HepG2 (cell line): ENCODE measurements around the gene ALDH18A1. TPM values are rescaled to one million over a fixed set of nuclear protein-coding genes. Genes with fewer than 3 reads are reported as not detected.
A peak's percentile ranks its signal among the peaks of the same experiment; 100 is the strongest.

Experiments used
- FOSL2 ChIP-seq: sonication (generic); formaldehyde crosslinking; IDR thresholded peaks from 2 replicates; pipeline ENCODE4 v1.4.0; 2020; ENCODE audit warnings: missing genetic modification reagents
- FOXA1 ChIP-seq, 2 experiments: fragments of 450-650 bp in 1 of 2; sonication (generic) in 1 of 2; formaldehyde crosslinking in 1 of 2; IDR thresholded peaks; 2 replicates each; pipeline versions ENCODE4 v1.4.0 to v1.6.1; 2016 to 2020; ENCODE audit warnings: missing genetic modification reagents in 1 of 2
- LCORL ChIP-seq, 2 experiments: fragments of 450-650 bp in 1 of 2; sonication (generic) in 1 of 2; formaldehyde crosslinking in 1 of 2; IDR thresholded peaks; 2 replicates each; pipeline versions ENCODE4 v1.5.0 to v1.6.1; 2017 to 2020; ENCODE audit warnings: antibody characterized with exemption in 1 of 2, missing genetic modification reagents in 1 of 2
- RNF2 ChIP-seq: fragments of 450-650 bp; conservative IDR thresholded peaks from 2 replicates; pipeline ENCODE4 v1.6.1; 2016; ENCODE audit warnings: low read depth
- YY1 ChIP-seq: IDR thresholded peaks from 2 replicates; pipeline ENCODE4 v1.6.1; 2011; ENCODE audit warnings: low read length, low read depth, moderate library complexity, mild to moderate bottlenecking; ENCODE audit not compliant: insufficient read depth, insufficient replicate concordance
- ZNF562 ChIP-seq: sonication (generic); formaldehyde crosslinking; IDR thresholded peaks from 2 replicates; pipeline ENCODE4 v1.8.0; 2022; ENCODE audit warnings: missing genetic modification reagents, borderline replicate concordance
- ZNF644 ChIP-seq: IDR thresholded peaks from 2 replicates; pipeline ENCODE4 v1.6.1; 2016; ENCODE audit warnings: low read depth
- ZNF713 ChIP-seq: sonication (generic); formaldehyde crosslinking; IDR thresholded peaks from 2 replicates; pipeline ENCODE4 v1.4.0; 2020; ENCODE audit warnings: mild to moderate bottlenecking, missing genetic modification reagents
- ZNF878 ChIP-seq: sonication (generic); formaldehyde crosslinking; IDR thresholded peaks from 2 replicates; pipeline ENCODE4 v1.8.1; 2023; ENCODE audit warnings: mild to moderate bottlenecking, missing genetic modification reagents, moderate library complexity
- ZNF879 ChIP-seq: sonication (generic); formaldehyde crosslinking; IDR thresholded peaks from 2 replicates; pipeline ENCODE4 v1.8.1; 2023; ENCODE audit warnings: missing genetic modification reagents
- polyA plus RNA-seq, 8 experiments: library from polyadenylated mRNA; depleted of rRNA in 3 of 8; stranded (reverse) in 7 of 8; unstranded in 1 of 8; fragments of >200 nt; fragmentation: Illumina TruSeq in 4 of 8; extraction: Trizol in 4 of 8; gene quantifications; 2 replicates each; pipeline versions ENCODE4 v1.2.1 to v1.2.3, GENCODE V29; 2011 to 2016; ENCODE audit warnings: low read depth in 4 of 8, missing spikeins in 1 of 8, mixed read lengths in 1 of 8; ENCODE audit not compliant: insufficient read depth in 1 of 8
- total RNA-seq, 5 experiments: library from RNA; depleted of rRNA; stranded (reverse); fragments of >200 nt; fragmentation: Illumina TruSeq; extraction: Trizol; gene quantifications; 2 replicates each; pipeline ENCODE4 v1.2.3, GENCODE V29; 2016; ENCODE audit warnings: low read depth in 1 of 5
- TF ChIP-seq, protein P1 (sequence below): sonication (generic); formaldehyde crosslinking; conservative IDR thresholded peaks from 2 replicates; pipeline ENCODE4 v1.4.0; 2020; ENCODE audit warnings: mild to moderate bottlenecking, missing genetic modification reagents, moderate library complexity
- TF ChIP-seq, protein P2 (sequence below): sonication (generic); formaldehyde crosslinking; IDR thresholded peaks from 2 replicates; pipeline ENCODE4 v1.5.1; 2020; ENCODE audit warnings: mild to moderate bottlenecking, missing genetic modification reagents
- TF ChIP-seq, protein P3 (sequence below): sonication (generic); formaldehyde crosslinking; conservative IDR thresholded peaks from 2 replicates; pipeline ENCODE4 v1.5.0; 2020; ENCODE audit warnings: missing genetic modification reagents
- TF ChIP-seq, protein P4 (sequence below): sonication (generic); formaldehyde crosslinking; IDR thresholded peaks from 2 replicates; pipeline ENCODE4 v1.5.1; 2020; ENCODE audit warnings: mild to moderate bottlenecking, missing genetic modification reagents, moderate library complexity

Gene ALDH18A1
- total and polyA plus RNA-seq, 2 of the 13 experiments (the other 11 are each of a cell fraction or from before 2014, with no cell fraction given): 180 to 263 TPM

DNA sequence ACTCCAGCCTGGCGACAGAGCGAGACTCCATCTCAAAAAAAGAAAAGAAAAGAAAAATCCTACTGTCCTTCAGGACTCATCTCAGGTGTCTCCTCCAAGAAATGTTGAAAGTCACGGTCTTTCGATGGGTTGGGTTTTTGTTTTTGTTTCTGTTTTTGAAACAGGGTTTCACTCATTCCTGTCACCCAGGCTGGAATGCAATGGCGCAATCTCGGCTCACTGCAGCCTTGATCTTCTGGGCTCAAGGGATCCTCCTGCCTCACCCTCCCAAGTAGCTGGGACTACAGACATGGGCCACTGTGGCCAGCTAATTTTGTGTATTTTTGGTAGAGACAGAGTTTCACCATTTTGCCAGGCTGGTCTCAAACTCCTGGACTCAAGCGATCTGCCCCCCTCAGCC, 92.2 kb downstream of the ALDH18A1 start (continued):
- TF ChIP-seq, protein P1, sequence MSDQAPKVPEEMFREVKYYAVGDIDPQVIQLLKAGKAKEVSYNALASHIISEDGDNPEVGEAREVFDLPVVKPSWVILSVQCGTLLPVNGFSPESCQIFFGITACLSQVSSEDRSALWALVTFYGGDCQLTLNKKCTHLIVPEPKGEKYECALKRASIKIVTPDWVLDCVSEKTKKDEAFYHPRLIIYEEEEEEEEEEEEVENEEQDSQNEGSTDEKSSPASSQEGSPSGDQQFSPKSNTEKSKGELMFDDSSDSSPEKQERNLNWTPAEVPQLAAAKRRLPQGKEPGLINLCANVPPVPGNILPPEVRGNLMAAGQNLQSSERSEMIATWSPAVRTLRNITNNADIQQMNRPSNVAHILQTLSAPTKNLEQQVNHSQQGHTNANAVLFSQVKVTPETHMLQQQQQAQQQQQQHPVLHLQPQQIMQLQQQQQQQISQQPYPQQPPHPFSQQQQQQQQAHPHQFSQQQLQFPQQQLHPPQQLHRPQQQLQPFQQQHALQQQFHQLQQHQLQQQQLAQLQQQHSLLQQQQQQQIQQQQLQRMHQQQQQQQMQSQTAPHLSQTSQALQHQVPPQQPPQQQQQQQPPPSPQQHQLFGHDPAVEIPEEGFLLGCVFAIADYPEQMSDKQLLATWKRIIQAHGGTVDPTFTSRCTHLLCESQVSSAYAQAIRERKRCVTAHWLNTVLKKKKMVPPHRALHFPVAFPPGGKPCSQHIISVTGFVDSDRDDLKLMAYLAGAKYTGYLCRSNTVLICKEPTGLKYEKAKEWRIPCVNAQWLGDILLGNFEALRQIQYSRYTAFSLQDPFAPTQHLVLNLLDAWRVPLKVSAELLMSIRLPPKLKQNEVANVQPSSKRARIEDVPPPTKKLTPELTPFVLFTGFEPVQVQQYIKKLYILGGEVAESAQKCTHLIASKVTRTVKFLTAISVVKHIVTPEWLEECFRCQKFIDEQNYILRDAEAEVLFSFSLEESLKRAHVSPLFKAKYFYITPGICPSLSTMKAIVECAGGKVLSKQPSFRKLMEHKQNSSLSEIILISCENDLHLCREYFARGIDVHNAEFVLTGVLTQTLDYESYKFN: peak; percentile 29
- TF ChIP-seq, protein P2, sequence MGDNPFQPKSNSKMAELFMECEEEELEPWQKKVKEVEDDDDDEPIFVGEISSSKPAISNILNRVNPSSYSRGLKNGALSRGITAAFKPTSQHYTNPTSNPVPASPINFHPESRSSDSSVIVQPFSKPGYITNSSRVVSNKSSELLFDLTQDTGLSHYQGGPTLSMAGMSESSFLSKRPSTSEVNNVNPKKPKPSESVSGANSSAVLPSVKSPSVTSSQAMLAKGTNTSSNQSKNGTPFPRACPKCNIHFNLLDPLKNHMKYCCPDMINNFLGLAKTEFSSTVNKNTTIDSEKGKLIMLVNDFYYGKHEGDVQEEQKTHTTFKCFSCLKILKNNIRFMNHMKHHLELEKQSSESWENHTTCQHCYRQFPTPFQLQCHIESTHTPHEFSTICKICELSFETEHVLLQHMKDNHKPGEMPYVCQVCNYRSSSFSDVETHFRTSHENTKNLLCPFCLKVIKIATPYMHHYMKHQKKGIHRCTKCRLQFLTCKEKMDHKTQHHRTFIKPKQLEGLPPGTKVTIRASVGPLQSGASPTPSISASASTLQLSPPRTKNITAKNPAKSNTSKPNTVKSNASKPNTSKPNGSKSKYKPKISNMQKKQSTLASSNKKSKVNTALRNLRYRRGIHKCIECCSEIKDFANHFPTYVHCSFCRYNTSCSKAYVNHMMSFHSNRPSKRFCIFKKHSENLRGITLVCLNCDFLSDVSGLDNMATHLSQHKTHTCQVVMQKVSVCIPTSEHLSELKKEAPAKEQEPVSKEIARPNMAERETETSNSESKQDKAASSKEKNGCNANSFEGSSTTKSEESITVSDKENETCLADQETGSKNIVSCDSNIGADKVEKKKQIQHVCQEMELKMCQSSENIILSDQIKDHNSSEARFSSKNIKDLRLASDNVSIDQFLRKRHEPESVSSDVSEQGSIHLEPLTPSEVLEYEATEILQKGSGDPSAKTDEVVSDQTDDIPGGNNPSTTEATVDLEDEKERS: no peak
- TF ChIP-seq ZNF644 (CRISPR knock-in tag) (0 out of 2 replicates have a peak, but pooled peaks have one; percentile 18), FOSL2 (peak; percentile 41; the same call in 1 of the 2 replicates), YY1 (no peak), RNF2 (no peak), FOXA1 (IDR thresholded peaks at IDR 0.05) (no peak), FOXA1 (CRISPR knock-in tag; IDR thresholded peaks at IDR 0.05) (no peak), ZNF713 (CRISPR knock-in tag) (no peak), LCORL (IDR thresholded peaks at IDR 0.05) (no peak), LCORL (CRISPR knock-in tag; IDR thresholded peaks at IDR 0.05) (peak; percentile 68; the same call in 1 of the 2 replicates), ZNF878 (CRISPR knock-in tag) (0 out of 2 replicates have a peak, but pooled peaks have one; percentile 44), ZNF562 (no peak), ZNF879 (CRISPR knock-in tag) (no peak)
- TF ChIP-seq, protein P3, sequence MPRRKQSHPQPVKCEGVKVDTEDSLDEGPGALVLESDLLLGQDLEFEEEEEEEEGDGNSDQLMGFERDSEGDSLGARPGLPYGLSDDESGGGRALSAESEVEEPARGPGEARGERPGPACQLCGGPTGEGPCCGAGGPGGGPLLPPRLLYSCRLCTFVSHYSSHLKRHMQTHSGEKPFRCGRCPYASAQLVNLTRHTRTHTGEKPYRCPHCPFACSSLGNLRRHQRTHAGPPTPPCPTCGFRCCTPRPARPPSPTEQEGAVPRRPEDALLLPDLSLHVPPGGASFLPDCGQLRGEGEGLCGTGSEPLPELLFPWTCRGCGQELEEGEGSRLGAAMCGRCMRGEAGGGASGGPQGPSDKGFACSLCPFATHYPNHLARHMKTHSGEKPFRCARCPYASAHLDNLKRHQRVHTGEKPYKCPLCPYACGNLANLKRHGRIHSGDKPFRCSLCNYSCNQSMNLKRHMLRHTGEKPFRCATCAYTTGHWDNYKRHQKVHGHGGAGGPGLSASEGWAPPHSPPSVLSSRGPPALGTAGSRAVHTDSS (CRISPR knock-in tag): no peak
- TF ChIP-seq, protein P4, sequence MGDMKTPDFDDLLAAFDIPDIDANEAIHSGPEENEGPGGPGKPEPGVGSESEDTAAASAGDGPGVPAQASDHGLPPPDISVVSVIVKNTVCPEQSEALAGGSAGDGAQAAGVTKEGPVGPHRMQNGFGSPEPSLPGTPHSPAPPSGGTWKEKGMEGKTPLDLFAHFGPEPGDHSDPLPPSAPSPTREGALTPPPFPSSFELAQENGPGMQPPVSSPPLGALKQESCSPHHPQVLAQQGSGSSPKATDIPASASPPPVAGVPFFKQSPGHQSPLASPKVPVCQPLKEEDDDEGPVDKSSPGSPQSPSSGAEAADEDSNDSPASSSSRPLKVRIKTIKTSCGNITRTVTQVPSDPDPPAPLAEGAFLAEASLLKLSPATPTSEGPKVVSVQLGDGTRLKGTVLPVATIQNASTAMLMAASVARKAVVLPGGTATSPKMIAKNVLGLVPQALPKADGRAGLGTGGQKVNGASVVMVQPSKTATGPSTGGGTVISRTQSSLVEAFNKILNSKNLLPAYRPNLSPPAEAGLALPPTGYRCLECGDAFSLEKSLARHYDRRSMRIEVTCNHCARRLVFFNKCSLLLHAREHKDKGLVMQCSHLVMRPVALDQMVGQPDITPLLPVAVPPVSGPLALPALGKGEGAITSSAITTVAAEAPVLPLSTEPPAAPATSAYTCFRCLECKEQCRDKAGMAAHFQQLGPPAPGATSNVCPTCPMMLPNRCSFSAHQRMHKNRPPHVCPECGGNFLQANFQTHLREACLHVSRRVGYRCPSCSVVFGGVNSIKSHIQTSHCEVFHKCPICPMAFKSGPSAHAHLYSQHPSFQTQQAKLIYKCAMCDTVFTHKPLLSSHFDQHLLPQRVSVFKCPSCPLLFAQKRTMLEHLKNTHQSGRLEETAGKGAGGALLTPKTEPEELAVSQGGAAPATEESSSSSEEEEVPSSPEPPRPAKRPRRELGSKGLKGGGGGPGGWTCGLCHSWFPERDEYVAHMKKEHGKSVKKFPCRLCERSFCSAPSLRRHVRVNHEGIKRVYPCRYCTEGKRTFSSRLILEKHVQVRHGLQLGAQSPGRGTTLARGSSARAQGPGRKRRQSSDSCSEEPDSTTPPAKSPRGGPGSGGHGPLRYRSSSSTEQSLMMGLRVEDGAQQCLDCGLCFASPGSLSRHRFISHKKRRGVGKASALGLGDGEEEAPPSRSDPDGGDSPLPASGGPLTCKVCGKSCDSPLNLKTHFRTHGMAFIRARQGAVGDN (CRISPR knock-in tag): 0 out of 2 replicates have a peak, but pooled peaks have one; percentile 36
